8988T (cell line): ENCODE results near the gene B3GALNT2.
"Not testable (repeated sequence)": the region's sequence is repeated elsewhere in the genome, so short reads cannot be mapped to it uniquely, and the experiment has no call there.

Source experiments
- DNase-seq: peaks from one replicate; pipeline ENCODE4 v3.0.0; 2011

B3GALNT2 gene

GRCh38 chr1:235503403-235504121, 690 bp downstream of the B3GALNT2 start:
- no peak for DNase-seq

GRCh38 chr1:235502601-235503402, 1.4 kb downstream of the B3GALNT2 start:
- no peak for DNase-seq

- DNase-seq, result no peak
These were observed 3.2 kb downstream of the B3GALNT2 start for GRCh38 chr1:235500971-235501540.

GRCh38 chr1:235495551-235495950, 8.7 kb downstream of the B3GALNT2 start:
- no peak for DNase-seq

DNA sequence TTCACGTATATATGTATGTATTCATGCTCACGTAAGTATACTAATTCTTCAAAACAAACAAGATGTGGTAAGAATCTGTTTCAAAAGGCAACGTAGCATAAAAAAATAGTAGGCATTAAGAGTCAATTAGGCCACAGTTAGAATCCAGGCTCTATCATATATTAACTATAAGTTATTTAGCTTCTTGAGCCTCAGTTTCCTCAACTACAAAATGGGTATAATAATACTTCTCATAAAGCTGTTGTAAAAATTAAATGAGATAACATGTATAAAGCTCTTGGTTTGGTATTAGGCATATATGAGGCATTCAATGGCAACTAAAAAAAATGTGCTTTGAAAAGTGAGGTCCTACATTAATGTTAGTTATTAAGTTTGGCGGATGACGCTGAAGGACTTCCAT, 9.2 kb downstream of the B3GALNT2 start:
- no peak for DNase-seq

DNA sequence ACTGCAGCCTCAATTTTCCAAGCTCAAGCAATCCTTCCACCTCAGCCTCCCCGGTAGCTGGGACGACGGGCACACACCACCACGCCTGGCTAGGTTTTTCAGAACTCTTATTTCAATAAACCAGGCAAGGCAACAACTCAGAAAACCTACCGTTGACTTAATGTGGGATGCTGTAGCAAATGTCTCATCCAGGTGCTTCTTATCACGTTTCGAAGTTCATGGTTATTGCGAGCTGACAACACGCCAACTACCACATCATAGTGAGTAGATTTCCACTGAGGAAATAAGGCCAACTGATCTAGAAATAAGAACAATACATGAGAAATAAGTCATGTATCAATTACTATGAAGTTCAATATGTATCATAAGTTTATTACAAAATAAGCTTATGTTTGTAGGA, 9.7 kb downstream of the B3GALNT2 start:
- DNase-seq, result no peak

DNA sequence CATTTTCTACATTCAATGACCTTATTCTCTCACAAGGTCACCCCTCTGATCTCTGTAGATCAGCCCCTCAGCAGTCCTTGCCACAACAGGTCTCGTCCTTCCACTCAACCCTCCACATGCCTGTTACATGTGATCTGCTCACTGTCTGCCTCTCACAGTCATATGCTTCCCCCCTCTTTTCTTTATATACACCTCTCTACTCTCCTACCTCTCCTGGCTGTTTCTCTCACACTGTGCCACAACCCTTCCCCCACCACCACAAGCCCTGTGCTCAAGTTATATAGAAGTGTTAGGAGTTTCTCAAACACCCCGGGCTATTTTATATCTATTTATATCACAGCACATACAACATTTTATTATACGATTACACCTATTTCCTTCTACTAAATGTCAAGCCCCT, 12.6 kb downstream of the B3GALNT2 start:
- DNase-seq, result no peak

GRCh38 chr1:235486321-235486720, 17.9 kb downstream of the B3GALNT2 start:
- no peak for DNase-seq

GRCh38 chr1:235485558-235485957, 18.7 kb downstream of the B3GALNT2 start:
- no peak for DNase-seq

DNA sequence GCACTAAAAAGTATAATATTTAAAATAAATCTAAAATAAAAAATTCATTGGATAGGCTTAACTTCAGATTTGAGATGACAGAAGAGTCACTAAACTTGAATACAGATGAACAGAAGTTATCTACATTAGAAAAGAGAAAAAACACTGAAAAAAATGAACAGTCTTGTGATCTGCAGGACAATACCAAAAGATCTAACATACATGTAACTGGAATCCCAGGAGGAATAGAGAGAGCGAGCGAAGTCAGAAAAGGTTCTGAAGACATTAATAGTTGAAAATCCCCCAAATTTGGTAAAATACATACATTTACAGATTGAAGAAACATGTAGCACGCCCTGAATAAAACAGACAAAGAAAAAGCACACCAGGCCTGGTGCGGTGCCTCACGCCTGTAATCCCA, 21.2 kb downstream of the B3GALNT2 start:
- no peak for DNase-seq

DNA sequence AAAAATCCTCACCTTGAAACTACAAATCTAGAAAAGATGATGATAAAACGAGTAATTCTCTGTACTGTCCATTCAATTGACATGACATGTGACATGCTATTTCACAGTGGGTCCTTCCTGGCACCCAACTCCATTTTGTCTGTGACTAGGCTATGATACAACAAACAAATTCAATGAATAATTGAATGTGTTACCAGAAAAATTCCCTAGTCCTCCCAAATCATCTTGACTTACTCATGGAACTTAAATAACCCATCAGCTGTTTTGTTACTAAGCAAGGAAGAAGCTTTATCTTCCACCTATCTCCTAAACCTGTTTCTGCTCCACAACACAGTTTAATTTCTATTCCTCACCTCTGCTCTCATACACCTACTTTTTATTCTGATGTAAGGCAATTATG, 30.4 kb downstream of the B3GALNT2 start:
- no peak for DNase-seq

GRCh38 chr1:235470741-235471439, 33.4 kb downstream of the B3GALNT2 start:
- DNase-seq, result no peak

DNA sequence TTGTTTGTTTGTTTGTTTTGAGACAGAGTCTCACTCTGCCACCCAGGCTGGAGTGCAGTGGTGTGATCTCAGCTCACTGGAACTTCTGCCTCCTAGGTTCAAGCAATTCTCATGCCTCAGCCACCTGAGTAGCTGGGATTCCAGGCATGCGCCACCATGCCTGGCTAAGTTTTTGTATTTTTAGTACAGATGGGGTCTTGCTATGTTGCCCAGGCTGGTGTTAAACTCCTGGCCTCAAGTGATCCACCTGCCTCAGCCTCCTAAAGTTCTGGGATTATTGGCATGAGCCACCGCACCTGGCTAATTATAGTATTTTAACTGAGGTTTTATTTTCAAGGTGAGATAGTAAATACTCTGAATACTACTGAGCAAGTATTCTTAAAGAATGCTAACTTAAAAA, 34.4 kb downstream of the B3GALNT2 start:
- DNase-seq, result not testable (repeated sequence)

DNA sequence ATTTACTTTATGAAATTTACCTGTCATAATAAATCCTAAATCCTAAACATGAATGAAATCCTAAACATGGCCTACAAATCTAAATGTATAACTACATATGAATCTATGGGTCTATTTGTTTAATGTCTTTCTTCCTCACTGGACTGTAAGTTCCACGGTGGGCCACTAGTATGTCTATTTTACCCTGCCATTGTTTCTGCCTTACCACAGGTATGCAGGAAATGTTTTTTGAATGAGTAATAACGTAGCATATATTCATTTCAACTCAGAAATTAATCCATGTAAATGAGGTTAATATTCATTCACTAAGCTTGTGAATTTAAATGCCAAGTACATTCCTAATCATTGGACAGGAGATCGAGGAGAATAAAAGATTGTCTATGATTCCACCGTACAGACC, 35.3 kb downstream of the B3GALNT2 start:
- peak; percentile 16 for DNase-seq

DNA sequence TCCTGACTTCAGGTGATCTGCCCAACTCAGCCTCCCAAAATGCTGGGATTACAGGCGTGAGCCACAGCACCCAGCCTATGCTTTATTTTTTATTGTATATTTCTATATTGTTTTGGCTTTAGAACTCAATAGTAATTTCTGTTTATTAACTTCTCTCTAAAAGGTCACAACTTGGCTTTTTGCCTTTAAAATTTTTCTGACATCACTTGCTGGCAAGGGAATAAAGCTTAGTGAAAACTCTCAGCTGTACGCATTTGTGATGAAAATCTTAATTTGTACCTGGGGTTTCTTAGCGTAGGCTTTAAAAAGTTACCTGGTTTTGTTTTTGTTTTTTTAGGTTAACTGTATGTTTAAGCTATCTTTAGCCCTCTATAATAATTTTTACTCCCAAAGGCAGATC, 36.2 kb downstream of the B3GALNT2 start:
- DNase-seq, result no peak

GRCh38 chr1:235465066-235465465, 39.2 kb downstream of the B3GALNT2 start:
- DNase-seq, result no peak

GRCh38 chr1:235462832-235463231, 41.4 kb downstream of the B3GALNT2 start:
- DNase-seq, result not testable (repeated sequence)

DNA sequence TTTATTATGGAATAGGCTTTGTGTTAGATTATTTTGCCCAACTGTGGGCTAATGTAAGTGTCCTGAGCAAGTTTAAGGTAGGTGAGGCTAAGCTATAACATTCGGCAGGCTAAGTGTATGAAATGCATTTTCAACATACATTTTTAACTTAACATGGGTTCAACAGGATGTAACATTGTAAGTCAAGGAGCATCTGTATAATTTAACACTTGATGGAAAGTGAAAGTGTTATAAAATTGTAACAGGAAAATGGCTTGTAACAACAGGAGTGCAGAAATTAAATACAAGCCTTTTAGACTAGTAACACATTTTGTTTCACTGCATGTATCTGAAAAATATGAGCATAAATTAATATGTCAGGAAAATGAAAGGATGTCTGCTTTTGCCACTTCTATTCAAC, 42.3 kb downstream of the B3GALNT2 start:
- DNase-seq, result no peak

- DNase-seq, result no peak
These were observed 43.5 kb downstream of the B3GALNT2 start for GRCh38 chr1:235460770-235461169.

DNA sequence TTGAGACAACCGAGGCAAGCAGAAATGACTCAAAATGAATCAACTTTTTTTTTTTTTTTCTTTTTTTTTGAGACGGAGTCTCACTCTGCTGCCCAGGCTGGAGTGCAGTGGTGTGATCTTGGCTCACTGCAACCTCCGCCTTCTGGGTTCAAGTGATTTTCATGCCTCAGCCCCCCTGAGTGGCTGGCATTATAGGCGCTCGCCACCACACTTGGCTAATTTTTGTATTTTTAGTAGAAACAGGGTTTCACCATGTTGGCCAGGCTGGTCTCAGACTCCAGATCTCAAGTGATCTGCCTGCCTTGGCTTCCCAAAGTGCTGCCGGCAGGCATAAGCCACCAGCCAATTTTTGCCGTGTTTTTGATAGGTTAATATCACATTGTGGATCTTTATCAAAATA, 46.4 kb downstream of the B3GALNT2 start:
- not testable (repeated sequence) for DNase-seq

DNA sequence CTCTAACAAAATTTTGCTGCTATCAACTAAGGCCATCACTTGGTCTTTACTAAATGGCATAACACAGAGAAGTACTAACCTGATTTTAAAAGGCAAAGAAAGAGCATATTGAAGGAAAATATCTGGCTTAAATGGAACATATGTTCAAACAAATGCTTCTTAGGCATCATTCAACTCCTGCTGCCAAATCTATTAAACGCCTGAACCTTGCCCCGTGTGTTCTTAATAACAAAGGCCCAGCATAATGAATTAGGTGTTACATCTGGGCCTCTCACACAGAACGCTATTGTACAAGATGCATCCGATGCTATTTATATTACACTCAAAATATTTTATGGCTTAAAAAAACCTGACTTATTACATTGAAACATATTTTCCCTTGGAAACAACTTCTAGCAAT, 48.4 kb downstream of the B3GALNT2 start:
- DNase-seq, result no peak

GRCh38 chr1:235455097-235455496, 49.2 kb downstream of the B3GALNT2 start:
- DNase-seq, result no peak

DNA sequence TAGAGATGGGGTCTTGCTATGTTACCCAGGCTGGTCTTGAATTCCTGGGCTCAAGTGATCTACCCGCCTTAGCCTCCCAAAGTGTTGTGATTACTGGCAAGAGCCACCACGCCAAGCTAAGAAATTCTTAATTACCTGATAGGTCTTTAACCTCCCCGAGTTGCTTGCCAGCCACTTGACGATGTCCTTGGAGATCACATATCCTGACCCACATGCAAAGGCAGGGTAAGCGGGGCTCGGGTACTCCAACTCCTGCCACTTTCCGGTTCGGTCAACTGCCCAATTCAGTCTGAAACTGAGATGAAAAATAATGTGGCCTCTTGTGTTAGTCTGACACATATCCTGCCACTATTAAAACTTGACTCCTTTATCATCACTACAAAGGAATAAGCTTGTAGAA, 50.2 kb downstream of the B3GALNT2 start:
- DNase-seq, result no peak
